Esophagus squamous epithelium (tissue), 5 donors: ENCODE measurements around the gene MARCHF2. TPM values are rescaled to one million over a fixed set of nuclear protein-coding genes. Genes with fewer than 3 reads are reported as not detected.
A peak's percentile ranks its signal among the peaks of the same experiment; 100 is the strongest.

ENCODE experiments used
- DNase-seq: peaks from one replicate; lab custom pipeline; 2025; lab: John Stamatoyannopoulos, UW
- H3K27ac ChIP-seq, 4 donors: fragments of 200-600 bp; sonication (generic); one replicate each; pipeline ENCODE4 v1.5.1; 2016 to 2019; ENCODE audit warnings: mild to moderate bottlenecking in 1 of 4
- H3K27me3 ChIP-seq, 4 donors: fragments of 200-600 bp; sonication (generic); 1 replicate in 3 of 4; 2 replicates in 1 of 4; pipeline versions ENCODE4 v1.5.1 to v1.6.0; 2017 to 2021; ENCODE audit warnings: antibody characterized with exemption in 1 of 4
- H3K36me3 ChIP-seq, 3 donors: fragments of 200-600 bp; sonication (generic); one replicate each; pipeline ENCODE4 v1.5.1; 2016 to 2019
- H3K4me1 ChIP-seq, 3 donors: fragments of 200-600 bp; sonication (generic); one replicate each; pipeline ENCODE4 v1.5.1; 2017 to 2019
- H3K4me3 ChIP-seq, 4 donors: fragments of 200-600 bp; sonication (generic); 1 replicate in 3 of 4; 2 replicates in 1 of 4; pipeline ENCODE4 v1.5.1; 2016 to 2019; ENCODE audit warnings: mild to moderate bottlenecking in 2 of 4, moderate library complexity in 1 of 4
- H3K9me3 ChIP-seq, 3 donors: fragments of 200-600 bp; sonication (generic); one replicate each; pipeline ENCODE4 v1.5.1; 2016 to 2019
- CTCF ChIP-seq, 6 experiments: fragments of 450-650 bp in 4 of 6; fragments of 200-600 bp in 2 of 6; sonication (generic) in 2 of 6; IDR thresholded peaks; one replicate each; pipeline ENCODE4 v1.5.1; 2016 to 2019; ENCODE audit warnings: antibody characterized with exemption in 6 of 6, mild to moderate bottlenecking in 4 of 6, moderate library complexity in 4 of 6
- POLR2A ChIP-seq, 4 donors: fragments of 450-650 bp; IDR thresholded peaks; one replicate each; pipeline ENCODE4 v1.6.1; 2017; ENCODE audit warnings: antibody characterized with exemption in 4 of 4, mild to moderate bottlenecking in 4 of 4, moderate library complexity in 3 of 4
- WGBS, 2 donors: methylation state at CpG; one replicate each; pipeline ENCODE4 v1.1.5; 2018; 5-methylcytosine and 5-hydroxymethylcytosine counted together
- intact Hi-C: fragments of 100-400 bp; cut with DNase I; formaldehyde crosslinking; loops from one replicate; pipeline ENCODE4 v1.15.0; 2022
- total RNA-seq, 4 donors: library from RNA; depleted of rRNA; stranded (reverse); fragments of >200 nt; gene quantifications; one replicate each; pipeline ENCODE4 v1.1.0, GENCODE V29; 2016
- donor health status: DM: yes; HTN: yes; CAD: no.

The MARCHF2 gene
- total RNA-seq, 4 donors from 2014 or later = 34.5 to 78.9 (median 61.7) TPM

DNA sequence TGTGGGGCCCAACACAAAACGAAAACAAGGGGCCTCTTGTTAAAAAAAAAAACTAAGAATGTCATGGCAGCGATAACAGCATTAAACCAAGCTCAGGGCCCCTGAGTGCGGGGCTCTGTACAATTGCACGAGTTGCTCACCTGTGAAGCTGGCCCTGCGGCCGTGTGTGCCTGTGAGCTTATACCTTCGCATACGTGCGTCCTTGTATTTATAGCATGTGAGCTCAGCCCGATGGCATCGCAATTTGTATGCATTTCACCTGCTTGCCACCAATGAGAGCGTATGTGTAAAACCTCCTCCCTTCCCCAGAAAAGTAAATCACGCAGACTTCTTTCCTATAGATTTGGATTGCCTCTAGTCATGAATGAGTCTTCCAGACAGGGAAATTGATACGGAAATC lies 48.8 kb downstream of the MARCHF2 start:
- 85 to 86% methylated on average over 14 of the region's 14 CpGs for WGBS, 2 donors
- H3K36me3 ChIP-seq = peaks cover 10 to 83% (median 29%) of the 10 kb centered on the region in 3 donors
- H3K9me3 ChIP-seq = no peaks in the 10 kb centered on the region
- H3K27ac ChIP-seq = no peak overlapping the region
- no peak overlapping the region for H3K4me3 ChIP-seq
- H3K4me1 ChIP-seq = peaks cover 13 to 71% (median 36%) of the 10 kb centered on the region in 3 donors
- no peak for TF ChIP-seq POLR2A (IDR thresholded peaks at IDR 0.05)
- intact Hi-C loops = no loop called here
- DNase-seq = no peak
- H3K27me3 ChIP-seq = no peaks in the 10 kb centered on the region

DNA sequence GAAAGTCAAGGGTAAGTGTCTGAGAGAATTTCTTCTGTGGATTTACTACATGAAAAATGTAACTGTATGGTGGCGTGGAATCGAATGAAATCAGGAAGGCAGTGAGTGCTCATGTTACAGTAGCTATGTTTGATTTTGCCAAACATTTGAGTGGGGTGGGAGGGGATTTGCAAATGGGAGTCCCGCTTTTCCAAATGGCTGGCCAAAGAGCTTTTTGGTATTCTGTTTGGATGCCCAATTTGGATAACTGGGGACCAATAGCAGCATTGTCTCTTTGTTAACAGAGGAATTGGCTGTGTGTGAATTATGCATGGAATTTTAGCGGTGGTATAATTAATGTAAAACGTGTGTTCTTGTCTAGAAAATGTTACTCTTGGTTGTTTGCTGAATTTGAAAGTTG lies 49.5 kb downstream of the MARCHF2 start:
- TF ChIP-seq POLR2A (IDR thresholded peaks at IDR 0.05) (no peak), CTCF (IDR thresholded peaks at IDR 0.05) (no peak)
- H3K9me3 ChIP-seq = no peaks in the 10 kb centered on the region
- H3K36me3 ChIP-seq = peaks cover 9 to 84% (median 33%) of the 10 kb centered on the region in 3 donors
- WGBS, 2 donors = 75 to 78% methylated on average over 5 of the region's 5 CpGs
- no peak overlapping the region for H3K27ac ChIP-seq
- H3K4me1 ChIP-seq = peaks cover 13 to 64% (median 36%) of the 10 kb centered on the region in 3 donors
- DNase-seq = no peak
- H3K27me3 ChIP-seq = no peaks in the 10 kb centered on the region
- no peak overlapping the region for H3K4me3 ChIP-seq
- intact Hi-C loops = no loop called here

- Histone ChIP-seq H3K9me3 (no peaks in the 10 kb centered on the region), H3K36me3 (peaks cover 9 to 84% (median 33%) of the 10 kb centered on the region in 3 donors), H3K27ac (peak overlapping the region in 2 of 4 donors; percentile 31 to 42), H3K4me3 (no peak overlapping the region), H3K4me1 (peaks cover 7 to 56% (median 28%) of the 10 kb centered on the region in 3 donors), H3K27me3 (no peaks in the 10 kb centered on the region)
- DNase-seq = no peak
- no peak for TF ChIP-seq CTCF (IDR thresholded peaks at IDR 0.05)
- no peak for TF ChIP-seq POLR2A (IDR thresholded peaks at IDR 0.05)
- WGBS, 2 donors = 83 to 87% methylated on average over 8 of the region's 8 CpGs
- intact Hi-C loops = no loop called here
These were observed 50.3 kb downstream of the MARCHF2 start for GRCh38 chr19:8463365-8463764.

- H3K9me3 ChIP-seq = no peaks in the 10 kb centered on the region
- DNase-seq = no peak
- TF ChIP-seq CTCF (IDR thresholded peaks at IDR 0.05) (no peak), POLR2A (IDR thresholded peaks at IDR 0.05) (no peak)
- H3K27me3 ChIP-seq = no peaks in the 10 kb centered on the region
- H3K4me1 ChIP-seq = peaks cover 0 to 36% (median 6%) of the 10 kb centered on the region in 3 donors
- no peak overlapping the region for H3K4me3 ChIP-seq
- 65 to 75% methylated on average over 4 of the region's 4 CpGs for WGBS, 2 donors
- H3K36me3 ChIP-seq = peaks cover 17 to 95% (median 59%) of the 10 kb centered on the region in 3 donors
- no peak overlapping the region for H3K27ac ChIP-seq
- intact Hi-C loops = no loop called here
These were observed 52.9 kb downstream of the MARCHF2 start for GRCh38 chr19:8466018-8466417.

GRCh38 chr19:8468124-8468523 lies 55.0 kb downstream of the MARCHF2 start:
- H3K36me3 ChIP-seq = peaks cover 25 to 100% (median 69%) of the 10 kb centered on the region in 3 donors
- DNase-seq = no peak
- H3K27me3 ChIP-seq = no peaks in the 10 kb centered on the region
- H3K4me3 ChIP-seq = no peak overlapping the region
- H3K27ac ChIP-seq = no peak overlapping the region
- no peaks in the 10 kb centered on the region for H3K9me3 ChIP-seq
- no peak for TF ChIP-seq POLR2A (IDR thresholded peaks at IDR 0.05)
- no peak for TF ChIP-seq CTCF (IDR thresholded peaks at IDR 0.05)
- intact Hi-C loops = no loop called here
- peaks cover 0 to 15% (median 0%) of the 10 kb centered on the region in 3 donors for H3K4me1 ChIP-seq
- WGBS, 2 donors = 77 to 78% methylated on average over 3 of the region's 3 CpGs
